GM18505 (cell line): ENCODE results near the gene MAB21L4.

Experiments
- ATAC-seq: cut with Tn5 transposase; IDR thresholded peaks from one replicate; pipeline ENCODE4 v1.9.1; 2021; ENCODE audit not compliant: unreplicated experiment
- POLR2A ChIP-seq: IDR thresholded peaks from 4 replicates; pipeline ENCODE4 v1.6.1; 2011; ENCODE audit warnings: borderline replicate concordance; ENCODE audit not compliant: insufficient read depth, insufficient read length; ENCODE audit errors: extremely low read depth

MAB21L4 gene

DNA sequence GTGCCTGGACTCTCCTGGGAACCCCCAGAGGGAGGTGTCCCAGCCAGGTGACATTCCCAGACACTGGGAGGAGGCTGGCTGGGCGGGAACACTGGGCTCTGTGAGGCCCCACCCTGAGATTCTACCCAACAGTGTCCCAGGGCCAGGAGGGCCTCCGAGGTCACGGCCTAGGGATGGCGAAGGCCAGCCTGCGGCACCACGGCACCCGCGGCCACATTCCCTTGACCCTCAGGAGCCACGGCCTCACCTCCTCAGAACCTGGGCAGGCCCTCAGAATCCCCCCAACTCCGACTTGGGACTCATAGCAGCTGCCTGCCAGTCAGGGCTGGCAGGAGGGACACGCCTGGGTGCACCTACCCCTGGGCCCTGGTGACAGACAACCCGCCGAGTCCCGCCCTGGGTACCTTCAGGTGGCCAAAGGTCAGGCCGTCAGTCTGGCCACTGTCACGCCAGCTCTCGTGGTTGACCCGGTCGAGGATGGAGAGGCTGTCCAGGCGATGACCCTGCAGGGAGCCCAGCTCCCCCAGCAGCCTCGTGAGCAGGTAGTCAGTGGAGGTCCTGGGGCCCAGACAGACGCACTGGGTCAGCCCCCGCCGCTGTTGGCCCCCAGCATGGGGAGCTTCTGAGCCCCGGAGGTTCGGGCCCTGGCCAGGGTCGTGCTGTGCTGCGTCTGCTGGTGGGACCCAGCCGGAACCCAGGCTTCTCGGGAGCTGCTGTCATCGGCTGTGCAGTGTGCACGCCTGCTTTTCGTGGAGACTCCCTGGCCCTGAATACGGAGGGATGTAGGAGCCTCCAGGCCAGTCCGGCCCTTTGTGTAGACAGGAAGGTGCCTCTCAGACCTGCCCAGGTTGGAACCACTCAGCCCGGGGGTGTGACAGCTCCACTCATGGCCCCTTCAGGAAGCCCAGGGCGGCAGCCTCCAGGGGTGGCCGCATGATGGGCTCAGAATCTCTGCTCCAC, 6.1 kb downstream of the MAB21L4 start:
- ATAC-seq: no peak
- TF ChIP-seq POLR2A: no peak

DNA sequence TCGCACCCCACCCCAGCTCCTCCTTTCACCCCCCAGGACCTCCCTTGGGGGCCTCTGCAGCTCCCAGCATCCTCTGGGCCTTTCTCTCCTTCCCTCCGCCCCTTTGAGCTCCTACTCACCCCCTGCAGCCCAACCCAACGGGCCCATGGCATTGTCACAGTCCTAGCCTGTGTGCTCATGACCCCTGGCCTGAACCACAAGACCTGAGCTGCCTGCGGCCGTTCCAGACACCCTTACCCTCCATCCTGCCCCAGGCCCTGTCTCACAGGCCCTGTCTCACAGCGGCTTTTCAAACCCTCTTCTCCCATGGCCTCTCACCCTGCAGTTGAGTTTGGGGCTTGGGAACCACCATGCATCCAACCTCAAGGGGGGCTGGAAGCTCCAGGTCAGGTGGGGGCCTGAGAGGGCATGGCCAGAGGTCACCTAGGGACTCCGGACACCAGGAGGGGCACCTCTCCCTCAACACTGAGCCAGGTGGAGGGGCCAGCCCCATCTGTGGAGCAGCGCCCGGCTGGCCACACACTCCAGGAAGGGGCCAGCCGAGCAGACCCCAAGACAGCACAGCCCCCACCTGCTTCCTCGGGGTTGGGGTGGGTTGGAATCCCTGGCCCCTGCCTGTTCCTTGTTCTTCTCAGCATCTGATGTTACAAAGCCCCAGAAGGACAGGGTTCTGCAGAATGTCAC, 6.9 kb downstream of the MAB21L4 start:
- TF ChIP-seq POLR2A: no peak
- no peak for ATAC-seq

DNA sequence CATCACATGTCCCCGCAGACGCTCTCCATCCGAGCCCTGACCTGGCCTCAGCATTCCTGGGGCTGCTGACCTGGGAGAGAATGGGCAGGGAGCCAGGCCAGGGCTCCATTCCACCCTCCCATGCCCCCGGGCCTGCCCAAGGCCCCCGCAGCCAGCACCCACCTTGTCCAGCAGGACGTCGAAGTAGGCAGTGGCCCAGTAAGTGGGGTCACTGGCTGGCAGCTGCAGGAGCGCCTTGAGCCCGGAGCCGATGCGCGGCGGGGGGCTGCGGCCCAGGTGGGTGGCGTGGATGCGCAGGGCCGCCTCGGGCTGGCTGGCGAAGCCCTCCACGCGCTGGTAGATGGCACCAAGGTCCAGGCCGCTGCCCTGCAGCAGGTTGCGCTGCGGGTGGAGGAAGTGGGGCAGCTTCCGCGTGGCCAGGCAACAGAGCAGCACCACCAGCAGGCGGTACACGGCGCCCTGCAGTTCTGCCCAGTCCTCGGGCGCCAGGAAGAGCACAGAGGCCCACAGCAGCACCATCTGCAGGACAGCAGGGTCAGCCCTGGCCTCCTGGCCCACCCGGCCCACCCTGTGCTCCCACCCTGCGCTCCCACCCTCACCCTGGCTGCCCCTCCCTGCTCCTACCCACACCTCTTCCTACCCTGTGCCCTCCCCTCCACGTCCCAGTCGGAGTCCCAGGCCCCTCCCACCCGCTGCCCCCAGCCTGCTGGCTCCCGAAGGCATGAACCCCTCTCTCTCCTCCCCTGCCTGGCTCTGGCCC, 7.6 kb downstream of the MAB21L4 start:
- no peak for ATAC-seq
- TF ChIP-seq POLR2A: no peak

DNA sequence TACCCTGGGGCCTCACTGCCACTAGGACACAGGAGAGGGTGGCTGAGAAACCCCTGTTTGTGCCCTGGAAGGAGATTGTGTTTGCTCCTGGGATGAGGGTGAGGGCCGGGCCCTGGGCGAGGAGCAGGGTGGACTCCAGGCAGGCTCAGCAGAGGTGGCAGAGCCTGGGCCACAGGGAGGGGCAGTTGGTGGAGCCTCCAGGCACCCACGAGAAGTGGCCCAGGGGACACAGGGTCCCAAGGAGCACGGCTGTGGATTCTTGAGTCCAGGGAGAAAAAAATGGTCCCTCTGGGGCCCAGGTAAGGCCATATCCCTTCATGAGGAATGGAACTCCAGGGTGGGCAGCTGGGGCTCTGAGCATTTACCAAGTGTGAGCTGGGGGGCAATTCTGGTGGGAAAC, 8.3 kb downstream of the MAB21L4 start:
- no peak for TF ChIP-seq POLR2A
- ATAC-seq: no peak

DNA sequence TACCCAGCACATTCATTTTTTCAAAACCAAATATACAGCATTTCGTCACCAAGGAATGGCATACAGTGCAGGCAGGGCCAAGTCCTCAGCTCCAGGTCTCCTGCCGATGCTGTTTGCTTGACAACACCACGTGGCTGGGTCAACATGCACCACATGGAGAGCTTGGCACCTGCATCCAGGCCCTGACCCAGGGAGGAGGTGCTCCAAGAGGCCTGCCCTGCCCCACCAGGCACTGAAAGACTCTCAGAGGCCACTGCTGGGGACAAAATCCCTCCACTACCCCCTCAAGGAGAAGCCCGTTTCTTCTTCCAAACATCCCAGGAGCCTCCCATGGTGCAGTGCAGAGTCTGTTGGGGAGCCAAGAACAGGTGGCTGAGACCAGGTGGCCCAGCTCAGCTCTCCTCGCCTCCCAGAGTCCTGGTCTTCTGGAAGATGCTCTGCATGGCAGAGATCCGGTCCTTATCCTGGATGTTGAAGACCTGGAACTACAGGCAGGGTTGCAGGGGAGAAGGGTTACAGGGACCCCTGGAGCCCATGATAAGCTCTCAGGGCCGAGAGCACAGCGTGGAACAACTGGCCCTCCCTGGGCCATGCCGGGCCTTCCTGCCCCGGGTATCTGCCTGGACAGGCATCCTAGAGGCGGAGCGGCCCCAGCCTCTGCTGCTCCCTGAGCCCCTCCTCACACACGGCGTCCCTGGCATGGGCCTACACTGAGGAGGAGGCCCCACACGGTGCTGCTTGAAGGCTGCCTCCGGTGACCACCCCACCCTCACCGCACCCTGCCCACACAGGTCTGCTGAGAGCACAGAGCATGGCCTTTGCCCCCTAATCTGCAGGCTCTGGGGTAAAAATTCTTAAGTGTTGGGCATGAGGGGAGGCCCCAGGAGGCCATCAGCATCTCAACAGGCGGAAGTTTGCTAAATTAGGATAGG, 9.0 kb downstream of the MAB21L4 start:
- no peak for TF ChIP-seq POLR2A
- no peak for ATAC-seq

DNA sequence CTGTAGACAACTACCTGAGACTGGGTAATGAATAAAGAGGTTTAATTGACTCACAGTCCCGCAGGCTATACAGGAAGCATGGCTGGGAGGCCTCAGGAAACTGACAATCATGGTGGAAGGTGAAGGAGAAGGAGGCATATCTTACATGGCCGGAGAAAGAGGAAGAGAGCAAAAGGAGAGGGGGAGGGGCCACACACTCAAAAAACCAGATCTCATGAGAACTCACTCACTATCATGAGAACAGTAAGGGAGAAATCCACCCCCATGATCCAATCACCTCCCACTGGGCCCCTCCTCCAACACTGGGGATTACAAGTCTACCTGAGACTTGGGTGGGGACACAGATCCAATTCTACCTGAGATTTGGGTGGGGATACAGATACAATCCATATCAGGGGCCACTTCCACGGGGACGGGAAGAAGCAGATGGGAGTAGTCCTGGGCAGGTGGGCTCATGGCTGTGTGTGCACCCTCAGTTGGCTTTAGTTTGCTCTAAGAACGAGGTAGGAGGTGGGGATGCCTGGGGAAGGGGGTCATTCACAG, 9.9 kb downstream of the MAB21L4 start:
- ATAC-seq: no peak
- no peak for TF ChIP-seq POLR2A

DNA sequence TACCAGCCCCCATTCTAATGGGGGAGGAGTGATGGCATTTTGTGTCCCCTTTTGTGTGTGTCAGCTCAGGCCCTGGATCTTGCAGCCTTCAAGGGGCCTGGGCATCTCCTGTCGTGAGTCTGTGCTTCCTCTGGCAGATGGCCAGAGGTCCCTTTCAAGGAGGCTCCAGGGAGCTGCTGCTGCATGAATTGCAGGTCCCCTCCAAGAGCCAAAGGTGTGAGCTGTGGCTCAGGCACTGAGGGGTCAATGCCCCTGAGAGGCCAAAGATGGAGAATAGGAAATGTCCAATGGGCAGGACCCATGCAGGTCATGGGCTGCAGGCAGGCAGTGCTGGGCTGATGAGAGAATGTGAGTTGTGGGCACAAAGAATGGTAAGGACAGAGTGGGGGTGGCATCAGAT, 10.4 kb downstream of the MAB21L4 start:
- TF ChIP-seq POLR2A: no peak
- ATAC-seq: no peak

DNA sequence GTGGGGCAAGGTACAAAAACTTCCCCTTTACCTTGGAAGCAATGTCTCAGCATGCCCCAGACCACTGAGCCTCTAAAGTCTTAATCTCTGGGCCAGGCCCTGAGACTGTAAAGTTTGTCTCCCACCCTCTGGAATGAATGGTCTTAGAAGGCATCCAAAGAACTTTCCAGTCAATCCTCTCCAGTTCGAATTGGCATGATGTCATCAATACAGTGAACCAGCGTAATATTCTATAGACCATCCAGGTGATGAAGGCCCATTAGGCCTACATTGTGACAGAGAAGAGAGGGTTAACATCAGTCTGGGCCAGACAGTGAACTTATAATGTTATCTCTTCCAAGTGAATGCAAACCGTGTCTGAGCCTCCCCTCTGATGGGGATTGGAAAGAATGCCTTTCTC, 11.2 kb downstream of the MAB21L4 start:
- no peak for TF ChIP-seq POLR2A
- no peak for ATAC-seq

DNA sequence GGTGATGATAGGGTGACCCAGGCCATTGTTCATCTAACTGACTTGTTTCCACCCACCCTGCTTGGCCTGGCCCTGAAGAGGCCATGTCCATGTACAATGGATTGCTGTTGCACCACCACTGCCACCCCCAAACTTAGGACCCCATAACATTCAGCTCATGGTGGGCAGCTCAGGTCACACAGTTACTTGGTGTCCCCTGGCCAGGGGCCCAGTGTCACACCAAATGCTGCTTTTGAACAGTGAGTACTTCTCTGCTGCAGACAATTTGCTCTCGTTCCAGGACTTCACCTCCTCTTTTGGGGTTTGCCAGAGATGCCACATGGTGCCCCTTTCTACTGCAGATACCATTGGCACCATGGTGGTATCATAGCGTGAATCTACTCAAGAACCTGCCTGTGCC, 11.7 kb downstream of the MAB21L4 start:
- no peak for TF ChIP-seq POLR2A

DNA sequence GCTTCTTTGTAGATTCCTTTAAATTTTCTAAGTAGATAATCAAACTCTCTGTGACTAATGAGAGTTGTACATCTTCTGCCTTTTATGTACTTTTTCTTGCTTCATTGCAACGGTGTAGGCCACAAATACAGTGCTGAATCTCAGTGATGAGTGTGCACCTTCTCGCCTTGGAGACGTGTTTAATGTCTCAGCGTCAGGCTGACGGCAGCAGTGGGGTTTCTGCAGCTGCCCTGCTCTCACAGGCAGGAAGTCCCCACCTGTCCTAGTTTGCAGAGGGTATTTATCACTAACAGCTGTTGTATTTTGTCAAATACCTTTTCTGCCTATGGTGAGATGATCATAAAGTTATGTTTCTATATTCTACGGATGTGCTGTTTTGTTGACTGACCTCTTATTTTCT, 14.0 kb downstream of the MAB21L4 start:
- TF ChIP-seq POLR2A: no peak

More for the DNA sequence above, 11.7 kb downstream of the MAB21L4 start:
- ATAC-seq: no peak

DNA sequence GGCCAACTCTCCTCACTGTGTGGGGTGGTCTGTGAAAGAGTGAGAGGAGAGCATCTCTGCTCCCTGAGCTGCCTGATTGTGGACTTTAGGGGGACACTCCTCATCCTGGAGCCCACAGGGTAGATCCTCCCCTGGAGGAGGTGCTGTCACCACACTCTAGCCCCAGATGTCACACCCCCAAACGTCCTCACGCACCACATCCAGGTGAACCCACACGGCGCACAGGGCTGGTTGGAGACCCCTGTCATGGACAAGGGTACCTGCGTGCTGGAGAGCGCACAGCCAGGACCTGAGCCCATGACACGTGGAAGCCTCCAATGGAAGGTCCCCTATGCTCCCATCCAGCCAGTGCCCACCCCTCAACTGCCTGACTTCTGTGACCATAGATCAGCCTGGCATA, 16.9 kb downstream of the MAB21L4 start:
- no peak for TF ChIP-seq POLR2A
- no peak for ATAC-seq

More for the DNA sequence above, 14.0 kb downstream of the MAB21L4 start:
- ATAC-seq: no peak

DNA sequence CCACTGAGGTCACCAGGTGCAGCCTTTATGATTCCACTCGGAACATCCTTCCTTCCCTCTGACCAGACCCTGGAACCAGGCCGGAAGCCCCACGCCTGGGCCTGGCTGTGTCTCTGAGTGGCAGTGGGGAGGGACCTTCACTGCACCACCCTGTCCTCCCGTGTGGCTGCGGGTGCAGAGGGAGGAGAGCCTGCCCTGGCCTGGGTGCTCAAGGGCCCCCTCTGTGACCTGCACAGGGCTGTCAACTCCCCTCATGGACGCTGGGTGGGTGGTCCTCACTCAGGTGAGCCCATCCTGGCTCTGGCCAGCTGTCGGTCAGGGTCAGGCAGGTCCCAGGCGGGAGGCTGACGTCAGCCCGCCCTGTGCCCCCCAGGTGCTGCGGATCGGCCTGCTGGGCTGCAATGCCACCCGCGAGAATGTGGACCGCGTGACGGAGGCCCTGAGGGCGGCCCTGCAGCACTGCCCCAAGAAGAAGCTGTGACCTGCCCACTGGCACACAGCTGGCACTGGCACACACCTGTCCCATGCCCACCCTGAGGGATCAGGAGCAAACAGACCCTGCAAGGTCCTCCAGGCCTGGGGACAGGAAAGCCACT, 17.5 kb downstream of the MAB21L4 start:
- TF ChIP-seq POLR2A: no peak
- ATAC-seq: no peak
